ENCODE results near the gene TOGARAM1.

- TF ChIP-seq CTCF (IDR thresholded peaks at IDR 0.05) (no peak), ZNF423 (CRISPR knock-in tag; IDR thresholded peaks at IDR 0.05) (no peak), ZNF263 (CRISPR knock-in tag; IDR thresholded peaks at IDR 0.05; ENCODE audit: low read depth) (no peak), E2F1 (CRISPR knock-in tag; IDR thresholded peaks at IDR 0.05) (no peak), SMAD3 (CRISPR knock-in tag; IDR thresholded peaks at IDR 0.05; ENCODE audit: borderline replicate concordance) (no peak), MAX (CRISPR knock-in tag; IDR thresholded peaks at IDR 0.05) (no peak), NFE2L1 (CRISPR knock-in tag; IDR thresholded peaks at IDR 0.05) (no peak), GRHL2 (CRISPR knock-in tag; IDR thresholded peaks at IDR 0.05; ENCODE audit: insufficient replicate concordance, severe bottlenecking) (no peak), TCF7 (CRISPR knock-in tag; IDR thresholded peaks at IDR 0.05; ENCODE audit: low read depth) (no peak), ESRRA (CRISPR knock-in tag; IDR thresholded peaks at IDR 0.05; ENCODE audit: borderline replicate concordance) (no peak), ZNF671 (CRISPR knock-in tag; IDR thresholded peaks at IDR 0.05) (no peak)
Observed at GRCh38 chr14:44955528-44955927, 6.5 kb upstream of the TOGARAM1 start.

Data from WTC11 (cell line).